Neural crest cell (in vitro differentiated cells): Measurements from ENCODE around the gene HOXD8. TPM values are rescaled to one million over a fixed set of nuclear protein-coding genes. Genes with fewer than 3 reads are reported as not detected.
A peak's percentile ranks its signal among the peaks of the same experiment; 100 is the strongest.

Experiments
- DNase-seq: peaks from one replicate; pipeline ENCODE4 v3.0.0; 2021; ENCODE audit warnings: low read depth, mixed read lengths, low spot score
- H3K27ac Mint-ChIP-seq: one replicate; pipeline ENCODE4 v1.8.0; 2021; ENCODE audit warnings: mild to moderate bottlenecking, mixed read lengths; ENCODE audit not compliant: unreplicated experiment
- H3K27me3 Mint-ChIP-seq: 2 replicates; pipeline ENCODE4 v1.8.0; 2021; ENCODE audit warnings: low read depth, mild to moderate bottlenecking, mixed read lengths
- H3K36me3 Mint-ChIP-seq: 2 replicates; pipeline ENCODE4 v1.8.0; 2021; ENCODE audit warnings: low read depth, mild to moderate bottlenecking, mixed read lengths
- H3K4me1 Mint-ChIP-seq: 2 replicates; pipeline ENCODE4 v1.8.0; 2021; ENCODE audit warnings: mixed read lengths
- H3K4me3 Mint-ChIP-seq: one replicate; pipeline ENCODE4 v1.8.0; 2021; ENCODE audit warnings: mild to moderate bottlenecking, mixed read lengths
- H3K9me3 Mint-ChIP-seq: 2 replicates; pipeline ENCODE4 v1.8.0; 2021; ENCODE audit warnings: mixed read lengths
- total RNA-seq: library from RNA; stranded (reverse); gene quantifications from 2 replicates; pipeline ENCODE4 v1.2.1, GENCODE V29; 2021
- TF ChIP-seq, protein P1 (sequence below): fragments of 200-600 bp; sonication (generic); conservative IDR thresholded peaks from 2 replicates; pipeline ENCODE4 v1.5.0; 2021; ENCODE audit warnings: antibody characterized with exemption, mild to moderate bottlenecking

HOXD8 gene
- total RNA-seq, 1 donor from 2014 or later, result not detected

DNA sequence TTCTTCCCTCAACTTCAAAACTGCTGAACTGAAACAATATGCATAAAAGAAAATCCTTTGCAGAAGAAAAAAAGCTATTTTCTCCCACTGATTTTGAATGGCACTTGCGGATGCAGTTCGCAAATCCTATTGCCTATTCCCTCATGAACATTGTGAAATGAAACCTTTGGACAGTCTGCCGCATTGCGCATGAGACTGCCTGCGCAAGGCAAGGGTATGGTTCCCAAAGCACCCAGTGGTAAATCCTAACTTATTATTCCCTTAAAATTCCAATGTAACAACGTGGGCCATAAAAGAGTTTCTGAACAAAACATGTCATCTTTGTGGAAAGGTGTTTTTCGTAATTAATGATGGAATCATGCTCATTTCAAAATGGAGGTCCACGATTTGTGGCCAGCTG lies 8.4 kb downstream of the HOXD8 start:
- H3K4me3 Mint-ChIP-seq, result peak overlapping the region; percentile 74

DNA sequence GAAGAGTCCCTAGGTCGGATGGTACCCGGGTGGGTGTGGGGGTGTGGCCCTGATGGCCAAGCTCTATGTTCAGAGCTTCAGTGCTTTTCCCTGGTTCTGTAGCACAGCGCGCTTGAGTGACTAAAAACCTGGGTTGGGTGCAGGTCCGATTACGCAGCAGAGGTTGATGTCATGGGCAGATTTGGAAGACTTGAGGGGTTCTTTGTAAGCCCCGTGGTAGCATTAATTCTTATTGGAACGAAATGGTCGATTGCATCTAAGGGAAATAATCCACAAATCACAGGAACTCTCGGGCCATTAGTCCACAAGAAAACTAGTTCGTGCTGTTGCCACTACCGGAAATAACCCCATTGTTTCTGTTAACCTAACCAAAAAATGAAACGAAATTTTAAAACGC lies 9.0 kb downstream of the HOXD8 start:
- no peak overlapping the region for H3K27ac Mint-ChIP-seq
- DNase-seq, result no peak
- TF ChIP-seq, protein P1, sequence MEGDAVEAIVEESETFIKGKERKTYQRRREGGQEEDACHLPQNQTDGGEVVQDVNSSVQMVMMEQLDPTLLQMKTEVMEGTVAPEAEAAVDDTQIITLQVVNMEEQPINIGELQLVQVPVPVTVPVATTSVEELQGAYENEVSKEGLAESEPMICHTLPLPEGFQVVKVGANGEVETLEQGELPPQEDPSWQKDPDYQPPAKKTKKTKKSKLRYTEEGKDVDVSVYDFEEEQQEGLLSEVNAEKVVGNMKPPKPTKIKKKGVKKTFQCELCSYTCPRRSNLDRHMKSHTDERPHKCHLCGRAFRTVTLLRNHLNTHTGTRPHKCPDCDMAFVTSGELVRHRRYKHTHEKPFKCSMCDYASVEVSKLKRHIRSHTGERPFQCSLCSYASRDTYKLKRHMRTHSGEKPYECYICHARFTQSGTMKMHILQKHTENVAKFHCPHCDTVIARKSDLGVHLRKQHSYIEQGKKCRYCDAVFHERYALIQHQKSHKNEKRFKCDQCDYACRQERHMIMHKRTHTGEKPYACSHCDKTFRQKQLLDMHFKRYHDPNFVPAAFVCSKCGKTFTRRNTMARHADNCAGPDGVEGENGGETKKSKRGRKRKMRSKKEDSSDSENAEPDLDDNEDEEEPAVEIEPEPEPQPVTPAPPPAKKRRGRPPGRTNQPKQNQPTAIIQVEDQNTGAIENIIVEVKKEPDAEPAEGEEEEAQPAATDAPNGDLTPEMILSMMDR, result no peak
- H3K27me3 Mint-ChIP-seq, result peaks cover 99% of the 10 kb centered on the region
- H3K4me1 Mint-ChIP-seq, result peaks cover 4% of the 10 kb centered on the region
- peak overlapping the region; percentile 9 for H3K4me3 Mint-ChIP-seq
- no peaks in the 10 kb centered on the region for H3K36me3 Mint-ChIP-seq
- H3K9me3 Mint-ChIP-seq, result no peaks in the 10 kb centered on the region

More for the DNA sequence above, 8.4 kb downstream of the HOXD8 start:
- no peak for DNase-seq
- Mint-ChIP-seq H3K4me1 (peaks cover 4% of the 10 kb centered on the region), H3K27me3 (peaks cover 99% of the 10 kb centered on the region), H3K9me3 (no peaks in the 10 kb centered on the region), H3K36me3 (no peaks in the 10 kb centered on the region), H3K27ac (no peak overlapping the region)
- TF ChIP-seq, protein P1, result no peak

DNA sequence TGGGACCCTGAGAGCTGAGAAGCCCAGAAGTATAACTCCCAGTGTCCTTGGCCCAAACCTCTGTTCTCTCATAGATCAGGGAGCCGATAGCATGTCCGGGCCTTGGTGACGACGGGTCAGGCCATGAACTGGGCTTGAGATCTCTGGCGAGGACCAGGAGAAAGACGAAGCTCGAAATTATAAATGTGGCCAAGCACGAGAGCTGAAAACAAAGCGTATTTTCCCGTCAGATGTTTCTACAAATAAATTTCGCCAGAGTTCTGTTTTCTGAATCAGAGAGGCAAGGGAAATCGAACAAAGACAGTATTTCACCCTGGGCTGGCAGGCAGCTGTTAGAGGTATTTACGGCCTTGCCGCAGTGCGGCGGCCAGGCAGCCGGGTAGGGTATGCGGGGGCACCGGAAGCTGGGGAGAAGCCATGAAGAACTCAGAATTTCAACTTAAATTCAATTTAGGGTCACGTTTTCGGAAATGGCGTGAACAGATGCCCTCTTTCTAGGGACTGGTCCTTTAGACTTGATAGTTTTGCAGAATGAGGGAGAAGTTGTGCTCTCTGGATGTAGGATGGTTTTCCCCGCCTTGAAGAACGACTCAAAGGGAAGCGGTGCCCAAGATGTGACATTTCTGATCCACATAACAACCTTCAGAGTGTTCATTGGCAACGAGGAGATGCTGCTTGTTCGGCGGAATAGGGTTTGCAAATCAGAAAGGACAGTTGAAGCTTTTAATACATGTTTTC lies 9.6 kb downstream of the HOXD8 start:
- no peaks in the 10 kb centered on the region for H3K9me3 Mint-ChIP-seq
- peaks cover 99% of the 10 kb centered on the region for H3K27me3 Mint-ChIP-seq
- H3K27ac Mint-ChIP-seq, result no peak overlapping the region
- H3K4me1 Mint-ChIP-seq, result peaks cover 4% of the 10 kb centered on the region
- DNase-seq, result no peak
- H3K4me3 Mint-ChIP-seq, result peak overlapping the region; percentile 49
- TF ChIP-seq, protein P1, result no peak
- H3K36me3 Mint-ChIP-seq, result no peaks in the 10 kb centered on the region

DNA sequence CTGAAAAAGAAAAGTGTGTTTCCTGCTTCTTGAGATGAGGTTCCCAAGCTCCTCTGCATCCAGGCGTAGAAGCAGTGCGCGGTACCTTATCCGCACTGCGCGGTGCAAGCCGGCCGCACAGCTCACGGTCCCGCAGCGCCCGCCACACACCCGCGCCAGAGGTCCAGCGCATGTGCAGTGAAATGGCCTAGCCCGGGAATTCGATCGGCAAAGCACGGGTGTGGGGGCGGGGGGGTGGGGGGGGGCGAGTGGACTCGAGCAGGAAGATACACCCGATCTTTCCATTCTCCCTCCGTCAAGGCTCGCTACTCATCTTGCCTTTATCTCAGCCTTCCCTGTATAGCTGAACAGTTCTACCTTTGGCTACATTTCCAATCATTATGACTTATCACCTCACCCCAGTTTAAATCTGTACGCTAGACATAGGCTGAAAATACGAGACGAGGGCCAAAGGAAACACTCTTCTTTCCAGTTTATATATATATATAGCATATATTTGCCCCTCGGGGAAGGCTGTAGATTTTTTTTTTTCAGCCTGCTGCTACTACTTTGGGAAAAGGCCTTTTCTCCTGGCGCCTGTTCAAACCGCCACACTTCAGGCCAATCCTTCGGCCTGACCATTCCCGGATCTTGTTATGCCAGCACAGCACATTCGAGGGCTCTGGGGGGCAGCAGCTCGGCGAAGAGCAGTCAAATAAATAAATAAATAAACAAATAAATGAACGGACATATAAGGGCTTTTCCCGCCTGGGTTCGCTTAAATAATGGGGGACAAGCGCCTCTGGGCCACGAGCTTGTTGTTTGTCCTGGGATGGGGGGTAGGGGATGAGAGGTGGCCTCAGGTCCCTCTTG lies 10.4 kb downstream of the HOXD8 start:
- no peak for DNase-seq
- H3K27ac Mint-ChIP-seq, result no peak overlapping the region
- no peaks in the 10 kb centered on the region for H3K36me3 Mint-ChIP-seq
- H3K9me3 Mint-ChIP-seq, result no peaks in the 10 kb centered on the region
- H3K27me3 Mint-ChIP-seq, result peaks cover 99% of the 10 kb centered on the region
- peak overlapping the region; percentile 51 for H3K4me3 Mint-ChIP-seq
- H3K4me1 Mint-ChIP-seq, result peaks cover 4% of the 10 kb centered on the region
- TF ChIP-seq, protein P1, result no peak

DNA sequence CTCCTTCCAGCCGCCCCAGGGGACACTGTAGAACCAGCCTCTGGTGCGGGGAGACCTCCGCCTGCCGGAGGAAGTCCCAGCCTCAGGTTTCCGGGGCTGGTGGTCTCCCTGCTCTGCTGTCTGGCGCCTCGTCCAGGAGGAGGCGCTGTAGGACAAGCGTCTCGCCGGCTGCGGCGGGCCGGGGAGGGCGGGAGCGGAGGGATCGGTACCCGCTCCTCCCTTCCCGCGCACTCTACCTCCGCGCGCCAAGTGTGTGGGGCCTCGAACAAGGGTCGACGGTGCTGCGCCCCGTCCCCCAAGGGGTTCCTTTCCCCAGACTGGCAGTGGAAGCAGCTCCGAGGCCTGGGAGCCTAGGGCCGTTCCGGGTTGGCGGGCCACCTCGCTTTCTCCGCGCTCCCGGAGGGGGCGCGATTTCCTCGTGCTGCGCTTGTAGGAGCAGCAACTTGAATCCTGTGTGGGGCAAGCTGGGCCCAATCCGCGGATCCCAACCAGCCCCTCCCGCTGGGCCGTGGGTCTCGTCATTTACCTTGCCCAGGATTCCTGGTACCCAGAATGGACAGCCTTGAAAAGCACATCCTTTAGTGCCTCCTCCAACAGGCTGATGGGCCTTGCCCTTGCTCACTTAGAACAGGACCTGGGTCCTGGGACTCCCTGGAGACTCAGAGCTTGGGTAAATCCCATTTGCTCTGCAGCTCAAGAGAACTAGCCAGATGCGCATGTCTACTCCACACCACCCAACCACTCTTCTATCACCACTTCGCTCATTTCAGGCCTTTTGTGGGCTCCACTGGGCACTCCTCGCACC lies 11.2 kb downstream of the HOXD8 start:
- H3K27me3 Mint-ChIP-seq, result peaks cover 99% of the 10 kb centered on the region
- peak overlapping the region; percentile 51 for H3K4me3 Mint-ChIP-seq
- H3K9me3 Mint-ChIP-seq, result no peaks in the 10 kb centered on the region
- DNase-seq, result peak; percentile 81
- no peaks in the 10 kb centered on the region for H3K36me3 Mint-ChIP-seq
- no peak overlapping the region for H3K27ac Mint-ChIP-seq
- TF ChIP-seq, protein P1, result peak; percentile 96
- peaks cover 4% of the 10 kb centered on the region for H3K4me1 Mint-ChIP-seq
